GM19238 (cell line): ENCODE results near the gene TGFBR1.

Experiments
- DNase-seq: peaks from one replicate; pipeline ENCODE4 v3.0.0; 2011; ENCODE audit warnings: low spot score; ENCODE audit not compliant: insufficient read length

TGFBR1 gene

DNA sequence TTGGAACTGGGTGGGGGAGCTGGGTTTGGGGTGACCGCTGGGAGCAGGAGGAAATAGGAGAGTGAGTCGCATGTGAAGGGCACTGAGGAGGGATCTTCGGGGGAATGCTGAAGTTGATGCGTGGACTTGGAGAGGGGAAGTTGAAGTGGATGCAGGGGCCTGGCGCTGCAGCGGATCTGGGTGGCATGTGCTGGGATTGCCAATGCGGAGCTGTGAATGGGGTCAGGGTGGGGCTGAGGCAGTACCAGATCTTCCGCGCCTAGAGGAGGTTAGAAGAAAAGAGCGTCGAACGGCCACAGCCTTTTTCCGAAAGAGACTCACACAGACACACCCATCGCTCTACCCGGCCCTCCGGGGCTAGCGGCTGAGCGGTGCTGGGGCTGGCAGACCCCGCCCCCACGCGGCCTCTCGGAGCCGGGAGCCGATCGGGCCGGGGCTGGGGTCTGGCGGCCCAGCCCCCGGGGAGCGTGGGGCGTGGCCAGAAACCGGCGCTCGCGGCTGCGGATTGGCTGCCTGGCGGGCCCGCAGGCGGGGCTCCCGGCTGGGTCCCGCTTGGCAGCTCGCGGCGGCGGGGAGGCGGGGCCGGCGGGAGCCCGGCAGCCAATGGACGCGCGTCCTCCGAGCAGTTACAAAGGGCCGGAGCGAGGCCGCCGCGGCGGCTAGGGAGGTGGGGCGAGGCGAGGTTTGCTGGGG is at the start of gene TGFBR1:
Gene TGFBR1, plus strand, starts transcription at position 655 of the 693 bp plus-strand sequence. CDS start 93 bp downstream, outside the sequence.
- peak; percentile 98 for DNase-seq

DNA sequence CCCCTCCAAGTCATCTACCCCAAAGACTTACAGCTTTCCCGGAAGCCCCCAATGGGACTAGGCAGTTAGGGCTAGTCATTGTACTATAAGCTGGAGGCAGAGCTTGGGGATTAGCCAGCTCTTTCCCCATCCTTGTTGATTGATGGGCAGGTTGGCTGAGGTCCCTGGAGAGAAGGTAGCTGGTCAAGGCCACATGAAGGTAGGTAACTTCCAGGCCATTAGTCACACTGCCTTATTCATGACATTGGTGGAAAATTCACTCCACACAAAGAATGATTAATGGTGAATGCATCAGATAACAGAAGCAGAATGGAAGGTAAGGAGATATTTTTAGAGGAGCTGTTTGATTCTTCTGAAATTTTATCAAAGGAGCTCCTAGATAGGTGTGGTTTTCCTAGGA is 49.5 kb upstream of the TGFBR1 start:
- no peak for DNase-seq

DNA sequence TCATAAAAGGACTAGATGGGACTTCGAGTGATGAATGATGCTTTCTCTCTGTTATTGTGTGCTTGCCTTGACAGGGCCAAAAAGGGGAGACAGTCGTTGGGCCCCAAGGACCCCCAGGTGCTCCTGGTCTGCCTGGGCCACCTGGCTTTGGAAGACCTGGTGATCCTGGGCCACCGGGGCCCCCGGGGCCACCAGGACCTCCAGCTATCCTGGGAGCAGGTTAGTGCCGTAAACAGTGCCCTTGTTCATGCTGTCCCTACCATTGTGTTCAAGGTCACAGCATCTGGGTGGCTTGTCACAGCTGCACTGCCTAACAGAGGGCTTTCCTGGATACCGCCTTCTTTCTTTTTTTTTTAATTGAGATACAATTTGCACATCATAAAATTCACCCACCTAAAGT is 48.7 kb upstream of the TGFBR1 start:
- DNase-seq: no peak

DNA sequence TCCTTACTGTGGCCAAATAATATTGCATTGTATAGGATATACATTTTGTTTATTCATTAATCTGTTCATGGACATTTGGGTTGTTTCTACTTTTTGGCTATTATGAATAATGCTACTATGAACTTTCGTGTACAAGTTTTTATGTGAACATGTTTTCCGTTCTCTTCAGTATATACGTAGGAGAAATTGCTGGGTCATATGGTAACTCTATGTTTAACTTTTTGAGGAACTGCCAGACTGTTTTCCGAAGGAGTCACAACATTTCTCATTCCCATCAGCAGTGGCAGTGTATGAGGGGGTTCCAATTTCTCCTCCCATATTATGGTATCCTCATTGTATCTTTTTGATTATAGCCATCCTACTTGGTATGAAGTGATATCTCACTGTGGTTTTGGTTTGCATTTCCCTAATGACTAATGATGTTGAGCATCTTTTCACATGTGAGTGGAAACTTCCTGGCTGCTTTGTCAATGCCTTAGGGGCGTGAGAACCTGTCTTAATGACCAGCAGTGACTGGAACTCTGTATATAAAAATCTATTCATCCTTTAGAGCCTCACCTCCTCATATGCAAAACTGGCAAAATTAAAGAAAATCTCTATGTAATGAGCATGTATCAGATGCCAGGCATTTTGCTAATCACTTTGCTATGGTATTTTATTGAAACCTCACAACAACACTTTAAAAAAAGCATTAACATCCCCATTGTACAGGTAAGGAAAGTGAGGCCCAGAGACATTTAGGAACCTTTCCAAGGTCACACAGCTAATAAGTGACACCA is 47.8 kb upstream of the TGFBR1 start:
- no peak for DNase-seq

DNA sequence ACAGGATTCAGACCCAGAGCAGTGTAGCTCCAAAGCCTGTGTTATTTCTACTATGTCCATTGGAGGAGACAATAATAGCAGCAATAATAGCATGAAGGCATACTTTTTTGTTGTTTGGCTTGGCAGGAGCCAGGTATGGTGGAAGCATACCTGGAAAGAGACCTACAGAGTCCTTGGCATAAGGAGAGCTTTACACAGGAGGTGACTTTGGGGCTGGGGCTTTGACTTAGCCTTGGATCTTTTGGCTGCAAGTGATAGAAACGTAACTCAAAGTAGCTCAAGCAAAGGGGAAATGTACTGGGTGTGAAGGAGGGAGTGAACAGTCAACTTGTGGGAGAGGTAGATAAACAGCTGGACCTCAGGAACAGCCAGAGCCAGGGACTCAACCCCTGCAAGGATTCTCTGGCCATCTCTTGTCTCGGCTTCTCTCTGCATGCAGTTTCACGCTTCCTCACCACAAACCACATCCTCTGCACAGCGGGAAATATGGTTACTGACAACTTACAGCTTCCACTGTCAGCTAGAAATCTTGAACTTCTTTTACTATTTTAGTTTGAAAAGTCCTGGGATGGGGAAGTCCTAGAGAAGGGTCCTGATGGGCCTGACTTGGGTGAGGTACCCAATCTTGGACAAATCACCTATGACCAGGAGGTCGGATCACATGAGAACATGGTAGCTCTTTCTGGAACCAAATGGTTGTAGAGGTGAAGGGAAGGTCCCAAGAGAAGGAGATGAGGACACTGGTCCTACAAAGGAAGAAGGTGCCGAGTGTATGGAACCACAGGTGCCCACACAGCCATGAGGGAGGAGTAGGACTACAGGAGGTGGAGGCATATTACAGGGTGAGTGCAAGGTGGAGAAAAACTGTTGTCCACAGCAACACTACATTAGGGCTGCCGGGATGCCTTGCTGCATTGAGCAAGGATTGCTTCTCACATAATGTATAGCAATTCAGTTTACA is 47.0 kb upstream of the TGFBR1 start:
- peak; percentile 46 for DNase-seq

DNA sequence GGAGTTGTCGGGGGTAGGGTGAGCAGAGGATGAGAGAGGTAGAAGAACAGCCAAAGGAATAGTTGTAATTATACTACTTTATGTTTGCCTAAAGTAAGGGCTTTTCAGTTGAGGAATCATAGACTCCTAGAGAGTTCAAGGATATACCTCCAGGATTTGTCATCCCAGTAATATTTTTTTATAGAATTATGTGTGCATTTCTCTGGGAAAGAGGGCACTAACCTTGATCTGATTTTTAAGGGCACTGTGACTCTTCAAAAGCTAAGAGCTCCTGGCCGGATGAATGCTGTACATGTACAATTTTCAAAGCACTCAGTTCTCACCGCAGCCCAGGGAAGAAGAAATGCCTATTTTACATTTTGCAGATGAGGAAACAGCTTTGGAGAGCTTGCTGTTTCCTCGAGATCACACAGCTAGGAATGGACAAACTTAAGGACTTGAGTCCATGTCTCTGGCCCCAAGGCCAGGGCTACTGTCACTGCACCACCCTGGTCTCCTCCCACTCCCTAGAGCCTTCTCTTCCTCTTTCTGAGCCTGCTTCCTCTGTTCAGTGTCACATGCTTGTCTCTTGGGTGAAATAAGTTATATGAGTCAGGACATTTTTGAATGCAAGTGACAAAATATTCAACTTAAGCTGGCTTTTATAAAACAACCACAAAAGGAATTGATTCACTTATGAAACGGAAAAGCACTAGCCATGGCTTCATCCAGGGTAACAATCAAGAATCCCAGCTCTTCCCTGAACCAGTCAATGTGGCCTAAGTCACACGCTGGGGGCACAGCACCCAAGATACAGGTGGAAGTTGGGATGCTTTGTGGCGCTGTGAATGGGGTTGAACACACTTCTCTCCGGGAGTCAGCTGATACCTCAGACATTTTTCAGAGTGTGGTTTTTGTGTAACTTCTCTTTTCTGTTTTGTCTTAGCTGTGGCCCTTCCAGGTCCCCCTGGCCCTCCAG is 45.7 kb upstream of the TGFBR1 start:
- DNase-seq: peak; percentile 46

DNA sequence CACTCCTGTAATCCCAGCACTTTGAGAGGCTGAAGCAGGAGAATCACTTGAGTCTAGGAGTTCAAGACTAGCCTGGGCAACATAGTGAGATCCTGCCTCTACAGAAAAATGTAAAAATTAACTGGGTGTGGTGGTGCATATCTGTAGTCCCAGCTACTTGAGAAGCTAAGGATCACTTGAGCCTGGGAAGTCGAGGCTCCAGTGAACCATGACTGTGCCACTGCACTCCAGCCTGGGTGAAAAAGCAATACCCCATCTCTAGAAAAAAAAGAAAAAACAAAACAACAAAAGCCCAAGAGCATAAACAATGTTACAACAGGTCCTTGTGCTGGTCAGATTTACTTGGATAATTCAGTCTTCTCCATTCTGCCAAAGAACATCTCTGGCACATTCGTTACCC is 44.3 kb upstream of the TGFBR1 start:
- DNase-seq: no peak

DNA sequence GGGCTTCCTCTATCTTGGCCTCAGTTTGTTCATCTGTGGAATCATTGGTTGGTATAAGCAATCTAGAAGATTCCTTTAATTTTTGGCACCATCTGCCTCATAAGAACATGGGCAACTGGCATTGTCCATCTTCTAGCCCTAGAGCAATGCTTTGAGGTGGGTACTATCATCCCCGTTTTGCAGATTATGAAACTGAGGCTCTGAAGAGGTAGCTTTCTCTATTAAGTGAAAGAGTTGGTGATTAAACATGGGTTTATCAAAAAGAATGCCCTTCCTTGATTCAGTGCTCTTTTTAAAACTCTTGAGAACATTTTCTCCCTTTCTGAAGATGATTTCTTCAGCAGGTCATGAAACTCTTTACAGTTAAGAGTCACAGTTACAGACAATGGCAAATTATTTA is 42.4 kb upstream of the TGFBR1 start:
- no peak for DNase-seq

DNA sequence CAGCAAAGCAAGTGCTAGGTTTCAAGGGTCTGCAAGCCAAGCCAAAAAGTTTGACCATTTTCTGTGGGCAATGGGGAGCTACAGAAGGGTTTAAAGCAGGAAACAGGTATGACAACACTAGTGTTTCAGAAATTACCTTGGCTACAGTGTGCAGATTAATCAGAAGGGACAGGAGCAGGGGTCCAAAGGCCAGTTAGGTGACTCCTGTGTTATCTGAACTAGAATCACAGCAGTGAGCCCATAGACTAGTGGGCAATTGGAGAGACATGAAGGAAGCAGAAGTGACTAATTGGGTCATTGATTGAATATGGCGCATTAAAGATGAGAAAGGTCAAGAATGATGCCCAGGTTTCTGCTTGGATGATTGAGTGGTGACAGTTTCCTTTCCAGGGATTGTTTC is 41.4 kb upstream of the TGFBR1 start:
- DNase-seq: no peak

DNA sequence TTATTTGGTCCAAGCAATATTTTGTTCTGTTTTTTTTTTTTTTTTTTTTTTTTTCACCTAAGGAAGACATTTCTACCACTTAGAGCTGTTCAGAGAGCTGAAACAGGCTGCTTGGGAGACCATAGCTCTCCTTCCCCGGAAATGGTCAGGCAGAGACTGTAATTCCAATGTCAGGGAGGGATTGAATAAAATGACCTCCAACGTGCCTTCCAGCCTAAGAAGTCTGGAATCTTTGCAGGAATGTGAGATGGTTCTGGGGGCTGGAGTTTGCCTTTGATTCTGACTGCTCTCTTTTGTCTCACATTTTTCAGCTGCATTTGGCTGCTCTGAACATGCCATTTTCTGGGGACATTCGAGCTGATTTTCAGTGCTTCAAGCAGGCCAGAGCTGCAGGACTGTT is 38.3 kb upstream of the TGFBR1 start:
- no peak for DNase-seq

DNA sequence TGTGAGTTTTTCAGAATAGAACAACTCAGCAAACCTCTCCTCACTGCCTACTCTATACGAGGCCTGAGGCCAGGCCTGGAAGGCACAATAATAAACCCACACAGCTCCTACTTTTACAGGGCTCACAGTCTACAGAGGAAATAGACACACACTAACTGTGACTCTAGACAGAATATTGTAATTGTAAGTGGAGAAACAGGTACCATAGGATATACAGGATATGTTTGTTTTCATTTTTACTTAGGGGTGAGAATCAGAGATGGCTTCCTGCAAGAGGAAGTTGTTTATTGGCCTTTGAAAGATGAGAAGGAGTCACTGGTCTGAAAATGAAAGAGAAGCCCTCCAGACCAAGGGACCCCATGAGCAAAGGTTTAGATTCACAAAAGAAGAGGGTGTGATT is 35.8 kb upstream of the TGFBR1 start:
- DNase-seq: no peak

DNA sequence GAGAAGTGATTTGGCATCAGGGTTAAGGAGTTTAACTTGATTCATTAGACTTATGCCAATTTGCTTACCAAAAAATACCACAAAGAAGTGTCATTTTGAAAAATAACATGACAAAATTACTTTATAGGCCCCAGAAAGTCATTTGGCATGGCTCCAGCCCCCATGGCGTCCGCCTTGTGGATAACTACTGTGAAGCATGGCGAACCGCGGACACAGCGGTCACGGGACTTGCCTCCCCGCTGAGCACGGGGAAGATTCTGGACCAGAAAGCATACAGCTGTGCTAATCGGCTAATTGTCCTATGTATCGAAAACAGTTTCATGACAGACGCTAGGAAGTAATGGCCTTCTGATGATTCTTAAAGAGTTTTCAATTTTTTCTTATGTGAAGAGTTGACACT is 35.4 kb upstream of the TGFBR1 start:
- no peak for DNase-seq

DNA sequence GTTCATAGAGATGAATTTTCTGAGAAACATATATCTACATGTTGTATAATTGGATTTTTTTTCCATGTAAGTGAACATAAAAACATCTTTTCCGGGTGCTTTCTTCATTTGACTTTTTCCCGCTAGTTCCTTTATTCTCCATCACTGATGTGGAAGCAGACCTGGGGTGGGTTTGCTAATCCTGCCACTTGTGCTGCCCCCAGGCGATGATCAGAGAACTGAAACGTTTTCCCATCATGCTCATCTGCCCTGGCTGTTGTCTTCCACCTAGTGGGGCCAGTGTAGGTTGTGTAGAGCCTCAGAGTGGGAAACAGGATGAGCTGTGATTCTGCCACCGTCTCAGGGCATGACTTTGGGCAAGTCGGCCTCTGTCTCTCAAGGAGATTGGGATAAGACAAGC is 34.2 kb upstream of the TGFBR1 start:
- DNase-seq: no peak

DNA sequence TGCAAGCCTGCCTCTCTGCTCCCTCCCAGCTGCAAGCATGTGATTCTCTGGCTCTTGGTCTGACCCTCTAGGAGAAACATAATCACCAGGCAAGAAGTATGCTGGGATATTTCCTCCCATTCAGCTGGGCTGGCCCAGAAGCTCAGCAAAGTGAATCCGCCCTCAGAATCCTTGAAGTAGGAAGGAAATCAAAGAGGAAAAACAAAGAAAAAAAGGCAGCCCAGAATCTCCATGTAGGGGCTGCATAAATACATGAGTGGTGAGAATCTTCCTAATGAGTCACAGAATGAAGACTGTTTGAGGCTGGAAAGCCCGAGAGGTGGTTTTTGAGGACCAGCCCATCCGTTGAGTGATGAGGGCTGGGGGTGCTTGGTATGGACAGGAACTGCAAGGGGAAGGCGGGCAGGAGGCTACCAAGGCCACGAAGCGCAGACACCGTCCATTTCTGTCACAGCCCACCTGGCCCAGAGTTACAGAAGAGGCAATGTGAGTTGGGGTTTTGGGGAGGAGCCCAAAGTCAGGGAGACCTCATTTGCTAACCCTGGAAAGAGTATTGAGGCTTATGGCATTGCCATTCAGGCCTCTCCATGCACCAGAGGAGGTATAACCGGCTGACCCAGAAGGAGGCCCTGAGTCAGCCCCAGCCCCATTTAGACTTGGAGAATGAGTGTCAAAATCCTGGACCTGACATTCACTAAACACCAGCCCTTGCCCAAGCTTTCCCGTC is 33.4 kb upstream of the TGFBR1 start:
- DNase-seq: no peak

DNA sequence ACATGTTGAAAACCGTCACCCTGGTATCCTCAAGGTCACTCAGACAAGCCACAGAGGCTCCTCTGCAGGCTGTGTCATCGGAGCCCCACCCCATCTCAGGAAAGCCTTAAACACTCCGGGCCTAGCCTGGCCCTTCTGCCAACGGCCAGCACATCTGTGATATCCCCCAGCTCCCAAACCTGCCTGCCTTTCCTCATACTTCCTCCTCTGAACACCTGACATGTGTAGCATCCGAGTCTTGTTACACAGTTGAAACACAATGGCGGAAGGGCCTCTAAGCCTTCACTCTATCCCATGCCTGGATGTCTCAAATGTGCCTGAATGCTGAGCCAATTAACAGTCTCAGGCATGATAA is 32.9 kb upstream of the TGFBR1 start:
- no peak for DNase-seq

DNA sequence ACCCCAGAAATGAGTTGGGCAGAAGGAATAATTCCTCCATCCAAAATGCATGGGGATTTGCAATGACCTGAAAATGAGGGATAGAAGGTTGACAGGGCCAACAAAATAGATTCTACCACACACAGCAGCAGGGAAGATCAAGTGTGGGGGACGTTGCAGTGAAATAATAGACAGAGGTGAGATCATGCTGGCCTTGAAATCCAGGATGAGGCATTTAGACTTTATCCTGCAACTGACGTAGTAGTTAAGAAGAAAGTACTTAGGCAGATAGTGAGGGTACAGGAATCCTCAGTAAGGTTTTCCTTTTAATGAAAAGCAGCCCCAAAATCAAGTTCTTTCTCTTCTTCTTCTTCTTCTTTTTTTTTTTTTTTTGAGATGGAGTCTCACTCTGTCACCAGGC is 31.6 kb upstream of the TGFBR1 start:
- DNase-seq: no peak

DNA sequence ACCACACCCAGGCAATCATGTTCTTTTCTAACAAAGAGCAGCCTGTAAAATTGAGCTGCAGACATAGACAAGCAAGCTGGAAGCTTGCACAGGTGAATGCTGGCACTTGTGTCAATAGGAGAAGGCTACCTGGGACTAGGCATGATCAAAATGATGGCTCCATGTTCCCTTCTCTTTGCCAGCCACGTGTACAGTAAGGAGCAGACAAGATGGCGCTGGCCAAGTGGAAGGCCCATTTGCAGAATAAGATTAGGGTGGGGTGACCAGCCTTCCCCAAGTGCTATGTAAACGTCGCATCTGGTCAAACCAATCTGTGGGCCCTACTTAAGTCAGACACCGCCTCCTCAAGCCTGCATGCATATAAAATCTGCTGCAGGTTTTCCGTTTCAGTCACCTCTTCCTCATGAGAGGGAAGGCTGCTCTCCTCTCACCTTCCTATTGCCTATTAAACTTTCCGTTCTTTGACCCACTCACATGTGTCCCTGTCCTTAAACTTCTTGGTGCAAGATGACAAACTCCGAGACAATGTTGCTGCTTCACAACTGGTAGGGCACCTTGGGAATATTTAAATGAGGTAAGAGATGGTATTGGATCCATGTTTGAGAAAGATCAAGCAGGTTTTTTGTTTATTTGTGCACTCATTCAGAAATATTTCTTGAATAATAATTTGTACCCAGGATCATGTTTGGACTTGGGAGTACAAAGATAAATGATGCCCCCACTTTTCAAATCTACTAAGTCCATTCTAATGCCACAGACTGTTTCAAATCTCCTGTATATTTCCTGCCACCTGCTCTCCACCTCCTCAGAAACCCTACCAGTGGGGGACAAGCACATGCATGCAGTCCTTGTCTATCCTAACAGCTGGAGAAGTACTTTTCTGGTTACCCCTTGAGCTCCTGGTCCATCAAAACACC is 30.7 kb upstream of the TGFBR1 start:
- DNase-seq: no peak

DNA sequence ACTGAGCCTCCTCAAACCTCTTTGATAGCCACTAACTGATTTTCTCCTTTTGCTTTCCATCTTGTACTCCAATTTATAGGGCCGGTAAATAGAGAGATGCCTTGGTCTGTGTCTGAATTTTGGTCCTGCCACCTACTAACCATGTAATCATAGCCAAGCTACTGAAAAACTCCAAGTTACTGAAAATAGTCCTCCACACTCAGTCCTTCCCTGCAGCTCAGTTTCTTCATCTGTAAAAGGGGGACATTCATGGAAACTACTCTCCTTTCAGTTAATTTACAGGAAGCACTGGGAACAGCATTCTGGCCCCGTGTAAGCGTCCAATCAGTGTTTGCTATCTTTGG is 30.0 kb upstream of the TGFBR1 start:
- DNase-seq: no peak

DNA sequence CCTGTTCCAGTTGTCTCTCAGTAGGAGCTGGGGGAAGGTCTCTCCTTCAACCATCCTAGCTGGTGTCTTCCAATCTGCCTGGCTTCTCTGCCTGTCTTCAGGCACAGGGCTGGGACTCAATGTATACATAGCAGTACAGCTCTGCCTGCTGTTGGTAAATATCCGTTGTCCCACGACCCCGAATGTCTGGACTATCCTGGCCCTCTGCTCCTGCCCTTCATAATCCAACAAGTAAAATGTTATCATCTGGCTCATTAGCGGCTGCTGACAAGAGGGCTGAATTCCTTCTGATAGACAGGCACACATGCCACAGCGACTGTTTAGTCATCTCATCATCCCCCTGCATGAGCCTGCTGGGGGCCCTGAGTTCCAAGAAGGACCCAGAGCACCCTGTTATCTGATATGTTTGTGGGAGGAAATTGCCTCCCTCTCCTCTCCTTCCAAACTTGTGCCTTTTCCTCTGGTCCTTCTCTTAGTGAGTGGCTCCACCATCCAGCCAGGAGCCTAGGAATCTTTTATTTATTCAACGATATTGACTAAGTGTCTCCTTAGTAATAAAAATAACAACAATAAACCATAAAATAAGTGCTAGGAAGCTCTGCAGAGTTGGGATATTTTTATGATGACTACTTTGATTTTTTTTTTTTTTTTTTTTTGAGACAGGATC is 29.5 kb upstream of the TGFBR1 start:
- DNase-seq: no peak
